HepG2 (cell line): ENCODE results near the gene MUC4. TPM values are rescaled to one million over a fixed set of nuclear protein-coding genes. Genes with fewer than 3 reads are reported as not detected.
"Not testable (repeated sequence)": the region's sequence is repeated elsewhere in the genome, so short reads cannot be mapped to it uniquely, and the experiment has no call there.

Experiments used
- ATAC-seq: fragments of 200-7000 bp; cut with Tn5 transposase; 3 replicates; pipeline ENCODE4 v1.9.1; 2020; ENCODE audit warnings: mild to moderate bottlenecking, moderate library complexity
- BruUV-seq: library from RNA; stranded (reverse); fragments of 400-500 nt; replicated peaks from 2 replicates; lab custom pipeline; 2021; lab: Mats Ljungman, UMichigan
- CTCF ChIA-PET: fragments of 300-600 bp; formaldehyde crosslinking; extraction: SDS; loops from one replicate; lab custom pipeline; 2021; ENCODE audit warnings: low total read pairs, inconsistent platforms, low intra/inter-chr PET ratio; lab: Yijun Ruan, JAX
- POLR2A ChIA-PET: fragments of 350-600 bp; sonication (Branson Sonifier 250); formaldehyde crosslinking; loops from one replicate; lab custom pipeline; 2020; ENCODE audit warnings: antibody characterized with exemption, inconsistent platforms; lab: Yijun Ruan, JAX
- DNase-seq: peaks from one replicate; pipeline ENCODE4 v3.0.0-alpha.2; 2015; ENCODE audit warnings: low spot score
- FAIRE-seq: peaks from 3 replicates; lab custom pipeline; 2011; peaks lifted over from hg19 to GRCh38; lab: Jason Lieb, UNC
- H2AFZ ChIP-seq: one replicate; pipeline ENCODE4 v1.6.1; 2011; ENCODE audit warnings: low read length, inconsistent platforms
- H3K27ac ChIP-seq: fragments of 300-600 bp; 3 replicates; pipeline ENCODE4 v1.8.0; 2011; ENCODE audit warnings: mixed run types, mild to moderate bottlenecking, mixed read lengths, low read length, inconsistent platforms; ENCODE audit not compliant: insufficient read depth; ENCODE audit errors: extremely low read length
- H3K27me3 ChIP-seq, 2 experiments: fragments of 200-600 bp in 1 of 2; 2 replicates in 1 of 2; 3 replicates in 1 of 2; pipeline versions ENCODE4 v1.6.0 to v1.8.0; 2011; ENCODE audit warnings: low read length in 2 of 2, mild to moderate bottlenecking in 2 of 2, moderate library complexity in 2 of 2, inconsistent platforms in 1 of 2; ENCODE audit not compliant: insufficient read depth in 2 of 2, control insufficient read depth in 1 of 2
- H3K36me3 ChIP-seq, 2 experiments: fragments of 200-600 bp in 1 of 2; replicated peaks in 1 of 2; 2 replicates in 1 of 2; 3 replicates in 1 of 2; pipeline versions ENCODE4 v1.5.1 to v1.8.0; 2011; ENCODE audit warnings: low read length in 2 of 2, inconsistent platforms in 1 of 2; ENCODE audit not compliant: insufficient read depth in 2 of 2, control insufficient read depth in 1 of 2
- H3K4me1 ChIP-seq: 2 replicates; pipeline ENCODE4 v1.5.1; 2012; ENCODE audit warnings: low read length, inconsistent platforms; ENCODE audit not compliant: insufficient read depth
- H3K4me2 ChIP-seq: 2 replicates; pipeline ENCODE4 v1.6.0; 2011; ENCODE audit warnings: low read depth, low read length, inconsistent platforms
- H3K4me3 ChIP-seq, 3 experiments: fragments of 200-600 bp in 1 of 3; sonication (generic), shearing (Covaris generic) in 1 of 3; replicated peaks in 1 of 3; 2 replicates each; pipeline ENCODE4 v1.5.1; 2011 to 2016; ENCODE audit warnings: low read length in 3 of 3, inconsistent platforms in 2 of 3, low read depth in 2 of 3, mild to moderate bottlenecking in 2 of 3, control low read depth in 1 of 3, mixed read lengths in 1 of 3; ENCODE audit not compliant: insufficient read depth in 1 of 3
- H3K79me2 ChIP-seq: one replicate; pipeline ENCODE4 v1.6.1; 2011; ENCODE audit warnings: low read length, inconsistent platforms; ENCODE audit not compliant: insufficient read depth
- H3K9ac ChIP-seq: 2 replicates; pipeline ENCODE4 v1.6.0; 2011; ENCODE audit warnings: mild to moderate bottlenecking, low read depth, low read length, inconsistent platforms; ENCODE audit not compliant: insufficient read depth
- H3K9me3 ChIP-seq: 2 replicates; pipeline ENCODE4 v1.5.1; 2012; ENCODE audit warnings: mild to moderate bottlenecking, low read length
- H4K20me1 ChIP-seq: 2 replicates; pipeline ENCODE4 v1.6.0; 2011; ENCODE audit warnings: inconsistent platforms, mild to moderate bottlenecking, low read length, moderate library complexity; ENCODE audit not compliant: insufficient read depth
- KMT2A ChIP-seq: sonication (generic); formaldehyde crosslinking; IDR thresholded peaks from 2 replicates; pipeline ENCODE4 v1.4.0; 2020; ENCODE audit warnings: missing genetic modification reagents
- NBN ChIP-seq: fragments of 450-650 bp; conservative IDR thresholded peaks from 2 replicates; pipeline ENCODE4 v1.6.1; 2017
- NFE2L1 ChIP-seq: sonication (generic); formaldehyde crosslinking; IDR thresholded peaks from 2 replicates; pipeline ENCODE4 v1.4.0; 2020; ENCODE audit warnings: missing genetic modification reagents, mild to moderate bottlenecking, borderline replicate concordance
- SMYD3 ChIP-seq: sonication (generic); formaldehyde crosslinking; IDR thresholded peaks from 2 replicates; pipeline ENCODE4 v1.8.1; 2023; ENCODE audit warnings: mild to moderate bottlenecking, missing genetic modification reagents
- TRIM24 ChIP-seq: sonication (generic); formaldehyde crosslinking; IDR thresholded peaks from 2 replicates; pipeline ENCODE4 v1.8.0; 2022; ENCODE audit warnings: mild to moderate bottlenecking, missing genetic modification reagents
- ZNF337 ChIP-seq: sonication (generic); formaldehyde crosslinking; IDR thresholded peaks from 2 replicates; pipeline ENCODE4 v1.5.1; 2020; ENCODE audit warnings: missing genetic modification reagents, low read depth, mild to moderate bottlenecking, borderline replicate concordance
- ZNF354B ChIP-seq: sonication (generic); formaldehyde crosslinking; IDR thresholded peaks from 2 replicates; pipeline ENCODE4 v1.8.0; 2022; ENCODE audit warnings: mild to moderate bottlenecking, missing genetic modification reagents
- ZNF7 ChIP-seq: IDR thresholded peaks from 2 replicates; pipeline ENCODE4 v1.6.1; 2016; ENCODE audit warnings: missing biosample characterization, missing genetic modification reagents
- ZNF883 ChIP-seq: sonication (generic); formaldehyde crosslinking; IDR thresholded peaks from 2 replicates; pipeline ENCODE4 v1.5.1; 2020; ENCODE audit warnings: mild to moderate bottlenecking, missing genetic modification reagents; ENCODE audit errors: not compliant biosample characterization
- WGBS: methylation state at CpG from one replicate; pipeline ENCODE4 v1.1.6; 2017; ENCODE audit warnings: low lambda C conversion rate; 5-methylcytosine and 5-hydroxymethylcytosine counted together
- in situ Hi-C: cut with HindIII; loops from 2 replicates; pipeline ENCODE4 v1.10.0; 2017; ENCODE audit warnings: low pct_unique_long_range_greater_than_20kb; ENCODE audit not compliant: extremely low pct_ligation_motif_present
- intact Hi-C: fragments of 100-400 bp; cut with micrococcal nuclease; formaldehyde crosslinking; loops from one replicate; pipeline ENCODE4 v1.10.0; 2022; ENCODE audit not compliant: unreplicated experiment
- polyA plus RNA-seq, 8 experiments: library from polyadenylated mRNA; depleted of rRNA in 3 of 8; stranded (reverse) in 7 of 8; unstranded in 1 of 8; fragments of >200 nt; fragmentation: Illumina TruSeq in 4 of 8; extraction: Trizol in 4 of 8; gene quantifications; 2 replicates each; pipeline versions ENCODE4 v1.2.1 to v1.2.3, GENCODE V29; 2011 to 2016; ENCODE audit warnings: low read depth in 4 of 8, missing spikeins in 1 of 8, mixed read lengths in 1 of 8; ENCODE audit not compliant: insufficient read depth in 1 of 8
- total RNA-seq, 5 experiments: library from RNA; depleted of rRNA; stranded (reverse); fragments of >200 nt; fragmentation: Illumina TruSeq; extraction: Trizol; gene quantifications; 2 replicates each; pipeline ENCODE4 v1.2.3, GENCODE V29; 2016; ENCODE audit warnings: low read depth in 1 of 5
- TF ChIP-seq, protein P1 (sequence below): sonication (generic); formaldehyde crosslinking; IDR thresholded peaks from 2 replicates; pipeline ENCODE4 v1.4.0; 2020; ENCODE audit warnings: mild to moderate bottlenecking, missing genetic modification reagents

MUC4 gene
- total and polyA plus RNA-seq, 2 of the 13 experiments (the other 11 are each of a cell fraction or from before 2014, with no cell fraction given), result not detected

DNA sequence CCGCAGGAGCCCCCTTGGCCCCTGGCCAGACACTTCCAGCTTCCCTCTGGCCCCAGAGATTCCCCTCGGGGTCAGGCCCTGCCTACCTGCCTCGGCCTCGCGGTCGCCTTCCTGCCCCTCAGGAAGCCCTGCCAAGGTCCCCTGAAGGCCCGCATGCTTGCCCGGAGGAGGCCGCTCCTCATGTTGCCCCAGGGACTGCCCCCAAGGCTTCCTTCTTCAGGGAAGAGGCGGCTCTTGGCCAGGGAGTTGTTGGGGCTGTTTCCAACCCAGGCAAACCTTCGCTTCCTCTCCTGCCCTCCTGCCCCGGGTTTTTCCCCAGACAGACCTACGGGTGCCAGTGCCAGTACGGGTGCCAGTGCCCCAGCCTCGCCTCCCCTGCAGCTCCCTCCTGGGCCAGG lies 13.5 kb upstream of the MUC4 start:
- no peaks in the 10 kb centered on the region for H4K20me1 ChIP-seq
- no peak for ATAC-seq
- H3K9ac ChIP-seq, result no peak overlapping the region
- H3K27me3 ChIP-seq, result peaks cover 7 to 55% of the 10 kb centered on the region in 2 experiments; a peak in 4 of 5 replicates
- WGBS, result 78% methylated on average over 4 of the region's 15 CpGs
- ChIA-PET POLR2A (no interaction called here), CTCF (no interaction called here)
- H3K79me2 ChIP-seq, result no peaks in the 10 kb centered on the region
- no TSS peak for BruUV-seq
- no peak overlapping the region for H3K27ac ChIP-seq
- no peak for DNase-seq
- intact Hi-C loops (no loop called here), in situ Hi-C loops (no loop called here)
- no peak for TF ChIP-seq TRIM24 (CRISPR knock-in tag)
- TF ChIP-seq ZNF337 (CRISPR knock-in tag), result no peak
- TF ChIP-seq KMT2A (CRISPR knock-in tag), result no peak
- TF ChIP-seq NBN, result no peak
- TF ChIP-seq, protein P1, sequence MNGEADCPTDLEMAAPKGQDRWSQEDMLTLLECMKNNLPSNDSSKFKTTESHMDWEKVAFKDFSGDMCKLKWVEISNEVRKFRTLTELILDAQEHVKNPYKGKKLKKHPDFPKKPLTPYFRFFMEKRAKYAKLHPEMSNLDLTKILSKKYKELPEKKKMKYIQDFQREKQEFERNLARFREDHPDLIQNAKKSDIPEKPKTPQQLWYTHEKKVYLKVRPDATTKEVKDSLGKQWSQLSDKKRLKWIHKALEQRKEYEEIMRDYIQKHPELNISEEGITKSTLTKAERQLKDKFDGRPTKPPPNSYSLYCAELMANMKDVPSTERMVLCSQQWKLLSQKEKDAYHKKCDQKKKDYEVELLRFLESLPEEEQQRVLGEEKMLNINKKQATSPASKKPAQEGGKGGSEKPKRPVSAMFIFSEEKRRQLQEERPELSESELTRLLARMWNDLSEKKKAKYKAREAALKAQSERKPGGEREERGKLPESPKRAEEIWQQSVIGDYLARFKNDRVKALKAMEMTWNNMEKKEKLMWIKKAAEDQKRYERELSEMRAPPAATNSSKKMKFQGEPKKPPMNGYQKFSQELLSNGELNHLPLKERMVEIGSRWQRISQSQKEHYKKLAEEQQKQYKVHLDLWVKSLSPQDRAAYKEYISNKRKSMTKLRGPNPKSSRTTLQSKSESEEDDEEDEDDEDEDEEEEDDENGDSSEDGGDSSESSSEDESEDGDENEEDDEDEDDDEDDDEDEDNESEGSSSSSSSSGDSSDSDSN (CRISPR knock-in tag), result no peak
- no peak for TF ChIP-seq NFE2L1 (CRISPR knock-in tag)
- TF ChIP-seq ZNF7 (CRISPR knock-in tag), result no peak
- TF ChIP-seq SMYD3 (CRISPR knock-in tag), result no peak
- no peak for TF ChIP-seq ZNF883 (CRISPR knock-in tag)
- no peak for TF ChIP-seq ZNF354B (CRISPR knock-in tag)
- no peak overlapping the region for H2AFZ ChIP-seq
- no peak overlapping the region for H3K4me2 ChIP-seq
- no peaks in the 10 kb centered on the region for H3K9me3 ChIP-seq
- no peak overlapping the region for H3K4me3 ChIP-seq
- no peaks in the 10 kb centered on the region for H3K4me1 ChIP-seq
- no peaks in the 10 kb centered on the region for H3K36me3 ChIP-seq
- FAIRE-seq, result no peak

DNA sequence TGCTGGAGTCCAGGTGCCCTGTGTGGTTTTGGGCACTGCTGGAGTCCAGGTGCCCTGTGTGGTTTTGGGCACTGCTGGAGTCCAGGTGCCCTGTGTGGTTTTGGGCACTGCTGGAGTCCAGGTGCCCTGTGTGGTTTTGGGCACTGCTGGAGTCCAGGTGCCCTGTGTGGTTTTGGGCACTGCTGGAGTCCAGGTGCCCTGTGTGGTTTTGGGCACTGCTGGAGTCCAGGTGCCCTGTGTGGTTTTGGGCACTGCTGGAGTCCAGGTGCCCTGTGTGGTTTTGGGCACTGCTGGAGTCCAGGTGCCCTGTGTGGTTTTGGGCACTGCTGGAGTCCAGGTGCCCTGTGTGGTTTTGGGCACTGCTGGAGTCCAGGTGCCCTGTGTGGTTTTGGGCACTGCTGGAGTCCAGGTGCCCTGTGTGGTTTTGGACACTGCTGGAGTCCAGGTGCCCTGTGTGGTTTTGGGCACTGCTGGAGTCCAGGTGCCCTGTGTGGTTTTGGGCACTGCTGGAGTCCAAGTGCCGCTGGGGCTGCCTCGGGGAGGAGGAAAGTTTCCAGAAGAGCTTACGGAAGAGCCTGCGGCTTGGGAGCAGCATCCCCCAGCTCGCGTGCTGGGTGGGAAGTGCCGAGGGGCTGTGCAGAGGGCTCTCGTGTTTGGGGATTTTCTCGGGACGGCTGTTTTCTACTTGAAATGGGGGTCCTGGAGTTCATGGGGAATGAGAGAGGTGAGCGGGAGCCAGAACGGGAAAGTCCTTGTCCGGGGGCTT lies 12.9 kb upstream of the MUC4 start:
- H4K20me1 ChIP-seq, FAIRE-seq, in situ Hi-C loops, H3K27ac ChIP-seq, H3K4me2 ChIP-seq, H3K36me3 ChIP-seq, H3K9ac ChIP-seq, POLR2A ChIA-PET, intact Hi-C loops, H2AFZ ChIP-seq, CTCF ChIA-PET, ATAC-seq, H3K79me2 ChIP-seq, DNase-seq, BruUV-seq, H3K4me3 ChIP-seq, H3K4me1 ChIP-seq, H3K9me3 ChIP-seq: not testable (repeated sequence)
- WGBS, result 59% methylated on average over 10 of the region's 13 CpGs
- peaks cover 8 to 55% of the 10 kb centered on the region in 2 experiments; a peak in 4 of 5 replicates for H3K27me3 ChIP-seq
